Germinal center (tissue), 1 donor: ENCODE results near the gene RYR1.
"Not testable (repeated sequence)": the region's sequence is repeated elsewhere in the genome, so short reads cannot be mapped to it uniquely, and the experiment has no call there.

Source experiments
- DNase-seq: peaks from one replicate; pipeline ENCODE4 v3.0.0; 2012; ENCODE audit warnings: mixed read lengths, low spot score

Gene RYR1

GRCh38 chr19:38427035-38427677 is 6.3 kb upstream of the RYR1 start:
- DNase-seq, result not testable (repeated sequence)

- DNase-seq, result no peak
Measured at GRCh38 chr19:38429055-38429810, 4.3 kb upstream of the RYR1 start.

GRCh38 chr19:38429811-38430156 is 3.7 kb upstream of the RYR1 start:
- DNase-seq, result no peak

- DNase-seq, result no peak
Measured at GRCh38 chr19:38430931-38431330, 2.6 kb upstream of the RYR1 start.

- DNase-seq, result no peak
Measured at GRCh38 chr19:38434549-38435051, 1.1 kb downstream of the RYR1 start.

- no peak for DNase-seq
Measured at GRCh38 chr19:38437295-38437694, 3.8 kb downstream of the RYR1 start.

GRCh38 chr19:38437917-38438316 is 4.4 kb downstream of the RYR1 start:
- DNase-seq, result no peak

GRCh38 chr19:38440592-38440991 is 7.1 kb downstream of the RYR1 start:
- DNase-seq, result no peak

GRCh38 chr19:38441657-38442348 is 8.3 kb downstream of the RYR1 start:
- no peak for DNase-seq

GRCh38 chr19:38442736-38443135 is 9.2 kb downstream of the RYR1 start:
- DNase-seq, result no peak

GRCh38 chr19:38443458-38443999 is 10.0 kb downstream of the RYR1 start:
- DNase-seq, result no peak

GRCh38 chr19:38444026-38444425 is 10.5 kb downstream of the RYR1 start:
- no peak for DNase-seq

GRCh38 chr19:38445362-38445761 is 11.9 kb downstream of the RYR1 start:
- DNase-seq, result no peak

GRCh38 chr19:38448225-38448624 is 14.7 kb downstream of the RYR1 start:
- no peak for DNase-seq

- no peak for DNase-seq
Measured at GRCh38 chr19:38449518-38449917, 16.0 kb downstream of the RYR1 start.

- no peak for DNase-seq
Measured at GRCh38 chr19:38451036-38451435, 17.5 kb downstream of the RYR1 start.

GRCh38 chr19:38451629-38452028 is 18.1 kb downstream of the RYR1 start:
- no peak for DNase-seq

- DNase-seq, result peak; percentile 47
Measured at GRCh38 chr19:38452430-38453366, 19.2 kb downstream of the RYR1 start.

GRCh38 chr19:38453596-38453995 is 20.1 kb downstream of the RYR1 start:
- no peak for DNase-seq

- no peak for DNase-seq
Measured at GRCh38 chr19:38455031-38455430, 21.5 kb downstream of the RYR1 start.

- DNase-seq, result no peak
Measured at GRCh38 chr19:38457202-38457601, 23.7 kb downstream of the RYR1 start.
